HL-60/S4 treated with phorbol 12-myristate 13-acetate at 8.2 ng/mL for 4 days and 3 days (cell line): Measurements from ENCODE around the gene HEXA.

ENCODE experiments used
- in situ Hi-C: fragments of 300-500 bp; cut with MboI; formaldehyde crosslinking; loops from 2 replicates; pipeline ENCODE4 v1.15.0; 2022; ENCODE audit warnings: low sequenced_read_pairs

HEXA gene

DNA sequence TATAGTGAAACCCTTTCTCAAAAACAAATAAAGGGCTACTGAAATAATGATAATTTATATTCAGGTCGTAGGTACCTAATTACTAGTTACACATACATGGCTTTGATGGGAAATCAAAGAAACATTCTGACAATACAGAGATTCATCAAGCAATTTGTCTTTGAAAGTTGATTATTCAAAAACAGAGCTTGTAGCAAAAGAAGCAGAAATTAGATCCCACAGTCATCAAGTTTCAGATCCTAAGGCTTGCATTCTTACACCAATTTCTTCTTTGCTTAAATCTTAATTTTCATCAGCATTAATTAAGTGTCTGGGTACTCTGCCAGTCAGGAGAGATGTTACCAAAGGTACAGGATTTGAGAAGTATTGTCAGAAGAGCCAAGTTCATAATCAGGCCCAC lies 1.5 kb upstream of the HEXA start:
- in situ Hi-C loops = no loop called here

DNA sequence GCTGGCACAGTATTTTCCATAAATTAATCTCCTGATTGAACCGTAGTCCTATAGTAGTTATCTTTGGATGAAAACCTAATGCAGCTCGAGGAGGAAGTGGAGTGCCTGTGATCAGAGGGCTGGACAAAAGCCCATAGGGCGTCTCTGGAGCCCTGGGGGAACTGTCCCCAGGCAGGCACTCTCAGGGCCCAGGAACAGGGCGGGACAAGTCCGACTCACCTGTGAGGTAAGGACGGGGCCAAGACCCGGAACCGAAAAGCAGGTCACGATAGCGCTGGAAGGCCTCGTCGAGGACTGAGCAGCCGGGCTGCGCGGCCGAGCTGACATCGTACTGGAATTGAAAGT lies 341 bp downstream of the HEXA start:
- in situ Hi-C loops = no loop called here

- in situ Hi-C loops = no loop called here
Measured at GRCh38 chr15:72372361-72372760, 3.5 kb downstream of the HEXA start.

DNA sequence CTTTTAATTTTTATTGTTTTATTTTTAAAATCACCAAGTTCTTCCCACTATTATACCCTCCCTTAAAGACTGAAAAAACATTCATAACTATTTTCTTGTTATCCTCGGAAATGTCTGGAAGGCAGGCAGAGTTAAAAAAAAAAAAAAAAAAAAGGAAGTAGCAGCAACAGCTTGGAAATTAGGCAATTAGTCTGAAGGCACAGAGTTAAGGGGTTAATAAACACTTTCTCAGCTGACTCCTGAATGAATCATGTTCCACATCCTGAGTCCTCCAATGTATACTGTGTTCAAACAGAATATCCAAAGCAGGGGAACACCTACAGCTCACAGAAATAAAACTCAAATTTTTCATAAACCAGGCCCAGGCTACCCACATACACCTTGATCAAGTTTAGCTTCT lies 5.8 kb downstream of the HEXA start:
- in situ Hi-C loops = no loop called here

GRCh38 chr15:72368899-72369298 lies 6.9 kb downstream of the HEXA start:
- in situ Hi-C loops = no loop called here

GRCh38 chr15:72368325-72368724 lies 7.5 kb downstream of the HEXA start:
- in situ Hi-C loops = no loop called here

DNA sequence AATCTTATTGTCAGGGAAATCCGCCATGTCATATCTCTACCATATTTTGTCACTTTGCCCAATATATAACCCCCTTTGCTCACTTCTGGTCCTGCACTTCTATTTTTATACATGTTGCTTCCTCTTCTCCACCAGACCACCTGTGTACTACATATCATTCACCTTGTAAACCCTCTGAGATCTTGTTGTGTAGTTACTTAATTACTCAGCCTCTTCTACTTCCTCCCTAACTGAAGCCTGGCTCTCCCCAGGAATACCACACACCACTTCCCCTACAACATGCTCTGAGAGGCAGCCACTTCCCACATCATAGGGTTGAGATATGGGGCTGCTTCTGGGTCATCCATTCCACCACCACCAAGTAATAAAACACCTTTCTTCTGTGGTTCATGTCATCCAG lies 10.0 kb downstream of the HEXA start:
- in situ Hi-C loops = no loop called here

GRCh38 chr15:72361176-72361575 lies 14.6 kb downstream of the HEXA start:
- in situ Hi-C loops = no loop called here

DNA sequence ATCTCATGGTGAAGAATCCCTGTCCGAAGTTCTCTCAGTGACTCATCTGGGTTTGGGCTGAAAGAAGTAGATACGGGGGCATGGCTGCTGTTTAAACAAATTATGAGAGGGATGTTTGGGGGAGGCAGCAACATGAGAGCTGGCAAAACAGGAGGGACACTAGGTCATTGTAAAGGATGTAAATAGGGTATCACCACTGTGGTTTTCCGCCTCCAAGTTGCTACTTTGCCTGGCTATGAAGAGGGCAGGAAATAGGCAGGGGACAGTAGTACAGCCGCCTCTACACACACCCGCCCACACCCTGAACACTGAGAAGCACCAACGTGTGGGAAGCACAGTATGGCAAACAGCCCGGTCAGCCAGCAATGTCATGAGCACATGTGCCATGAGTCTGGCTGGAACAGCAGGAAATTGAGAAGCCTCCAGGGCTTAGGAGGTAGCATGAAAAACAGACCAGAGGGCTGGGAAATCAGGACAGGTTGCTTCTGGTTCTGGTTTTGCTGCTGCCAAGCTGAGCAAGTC lies 17.1 kb downstream of the HEXA start:
- in situ Hi-C loops = no loop called here

DNA sequence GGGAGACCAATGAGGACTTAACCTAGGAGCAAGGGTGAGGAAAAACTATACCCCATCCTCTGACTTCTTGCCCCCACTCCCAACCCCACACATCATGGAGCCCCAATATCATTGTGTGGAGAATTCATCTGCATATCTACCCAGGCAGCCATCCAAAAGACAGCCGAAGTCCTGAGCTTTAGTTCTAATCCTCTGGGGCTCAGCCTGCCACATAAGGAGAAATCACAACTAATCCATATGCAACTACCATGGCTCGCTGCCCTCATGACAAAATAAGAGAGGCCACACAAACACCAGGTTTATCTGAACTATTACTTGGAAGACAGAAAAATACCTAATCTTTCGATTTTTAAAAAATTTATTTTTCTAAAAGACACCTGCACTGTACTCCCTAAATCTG lies 17.7 kb downstream of the HEXA start:
- in situ Hi-C loops = no loop called here

DNA sequence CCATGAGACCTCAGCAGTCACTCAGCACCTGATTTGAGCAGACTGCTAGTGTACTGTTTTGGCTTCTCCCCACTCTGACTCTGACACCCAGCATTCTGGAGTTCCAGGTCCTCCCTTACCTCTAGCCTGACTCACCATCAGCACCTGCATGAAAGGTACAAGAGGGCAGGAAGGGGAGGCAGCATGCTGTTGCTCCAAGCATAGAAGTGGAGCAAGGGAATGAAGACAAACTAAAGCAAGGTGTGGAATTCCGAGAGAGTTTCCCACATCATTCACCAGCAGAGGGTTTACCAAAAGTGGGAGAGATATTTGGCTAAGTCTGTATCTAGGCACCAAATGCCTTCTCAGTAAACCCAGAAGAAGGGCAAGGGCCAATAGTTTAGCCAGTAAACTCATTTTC lies 21.3 kb downstream of the HEXA start:
- in situ Hi-C loops = no loop called here

- in situ Hi-C loops = no loop called here
Measured at GRCh38 chr15:72353266-72353665, 22.5 kb downstream of the HEXA start.

- in situ Hi-C loops = no loop called here
Measured at GRCh38 chr15:72345806-72346205, 30.0 kb downstream of the HEXA start.

DNA sequence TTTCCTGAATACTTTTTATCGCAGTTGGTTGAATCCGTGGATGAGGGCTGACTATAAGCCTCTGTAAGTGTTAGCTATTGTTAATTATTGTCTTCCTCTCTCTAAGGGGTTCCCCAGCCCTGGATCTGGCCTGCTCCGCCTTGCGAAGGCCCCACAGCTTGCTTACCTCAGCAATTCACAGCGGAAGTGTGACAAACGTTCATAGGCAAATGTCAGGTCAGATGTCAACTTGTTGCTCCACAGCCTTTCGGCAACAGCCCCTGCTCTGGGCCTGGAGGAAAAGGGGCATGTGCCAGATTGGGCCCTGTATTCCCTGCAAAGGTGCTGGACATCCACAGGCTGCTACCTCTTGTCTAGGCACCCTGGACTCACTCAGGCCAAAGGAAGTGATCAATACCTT lies 30.5 kb downstream of the HEXA start:
- in situ Hi-C loops = no loop called here

- in situ Hi-C loops = no loop called here
Measured at GRCh38 chr15:72344602-72345001, 31.2 kb downstream of the HEXA start.

GRCh38 chr15:72342385-72342784 lies 33.4 kb downstream of the HEXA start:
- in situ Hi-C loops = no loop called here

DNA sequence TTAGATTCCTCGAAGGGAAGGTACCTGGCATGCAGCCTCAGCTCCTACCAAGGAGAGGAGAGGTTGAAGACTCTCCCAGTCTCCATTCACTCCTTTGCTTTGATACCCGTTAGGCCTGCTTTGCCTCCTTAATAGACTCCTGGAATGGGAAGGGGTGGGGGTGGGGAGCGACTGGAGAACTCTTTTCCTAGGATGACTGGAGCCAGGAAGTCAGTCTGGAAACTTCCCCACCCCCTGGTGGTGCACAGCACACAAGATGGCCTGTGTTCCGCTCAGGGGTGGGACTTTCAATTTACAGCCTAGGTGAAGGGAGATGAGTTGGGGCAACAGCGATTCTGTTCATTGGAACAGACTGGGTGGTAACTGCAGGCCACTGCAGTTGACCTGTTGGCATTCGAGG lies 34.5 kb downstream of the HEXA start:
- in situ Hi-C loops = no loop called here

GRCh38 chr15:72340366-72340765 lies 35.4 kb downstream of the HEXA start:
- in situ Hi-C loops = no loop called here

DNA sequence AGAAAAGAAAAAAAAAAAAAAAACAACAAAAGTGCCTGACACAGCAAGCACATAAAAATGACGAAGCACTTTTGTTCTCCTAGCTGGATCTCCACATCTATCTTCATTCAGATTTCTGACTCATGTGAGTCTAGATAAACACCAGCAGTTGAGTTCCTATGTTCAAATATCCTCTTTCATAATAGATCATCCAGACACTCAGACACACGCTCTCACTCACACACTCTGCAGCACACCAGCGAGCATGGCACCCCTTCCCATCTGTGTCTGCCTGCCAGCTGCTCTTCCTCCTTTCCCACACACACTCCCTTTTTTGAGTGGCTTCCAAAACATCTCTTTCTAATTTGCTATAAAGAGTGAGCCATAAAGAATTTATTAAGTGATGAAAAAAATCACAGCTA lies 36.0 kb downstream of the HEXA start:
- in situ Hi-C loops = no loop called here

GRCh38 chr15:72338617-72339321 lies 37.0 kb downstream of the HEXA start:
- in situ Hi-C loops = no loop called here

DNA sequence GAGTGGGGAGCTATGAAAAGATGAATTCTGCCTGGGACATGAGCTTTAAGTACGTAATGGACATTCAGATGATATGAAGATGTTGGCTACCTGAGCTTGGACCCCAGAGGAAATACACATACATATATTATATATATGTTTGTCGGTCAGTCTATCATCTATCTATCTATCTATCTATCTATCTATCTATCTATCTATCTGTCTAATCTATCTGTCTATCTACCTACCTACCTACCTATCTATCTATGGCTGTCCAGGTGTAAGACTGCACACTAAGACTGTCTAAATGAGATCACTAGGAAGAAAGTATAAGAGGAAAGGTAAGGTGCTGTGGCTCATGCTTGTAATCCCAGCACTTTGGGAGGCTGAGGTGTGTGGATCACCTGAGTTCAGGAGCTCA lies 37.7 kb downstream of the HEXA start:
- in situ Hi-C loops = no loop called here

- in situ Hi-C loops = no loop called here
Measured at GRCh38 chr15:72334842-72335241, 41.0 kb downstream of the HEXA start.

GRCh38 chr15:72331021-72331420 lies 44.8 kb downstream of the HEXA start:
- in situ Hi-C loops = no loop called here
